Heart left ventricle (tissue), 13 donors: Measurements from ENCODE around the gene CRYBG1.

ENCODE experiments used
- POLR2A ChIP-seq, 2 donors: fragments of 450-650 bp; IDR thresholded peaks; one replicate each; pipeline ENCODE4 v1.6.1; 2017; ENCODE audit warnings: antibody characterized with exemption in 2 of 2, mild to moderate bottlenecking in 2 of 2, moderate library complexity in 2 of 2
- TF ChIP-seq, protein P1 (sequence below), 12 donors: fragments of 200-600 bp; sonication (generic) in 4 of 12; IDR thresholded peaks; one replicate each; pipeline versions ENCODE4 v1.5.0 to v1.8.0; 2018 to 2022; ENCODE audit warnings: antibody characterized with exemption in 12 of 12, mild to moderate bottlenecking in 5 of 12
- donor health status: ischemic (EF 13 %, LVEDD 7.1; RV severe dilation, severe dysfunction).
- donor health status: DM: no; HTN: yes; CAD: no.
- donor health status: DM: no; HTN: no; CAD: no.
- donor health status: ischemic (EF 25% LVEDD 6.9; RV normal size, moderate dysfunction).
- donor health status: ischemic (EF 25% LVEDD 5.7; RV mildly dilated, moderate dysfunction).
- donor health status: ischemic (EF 35%, LVEDD 5.7; RV mildly dilated, moderate dysfunction).
- donor health status: nonischemic (EF 11% LVEDD 7.7; RV severe dilation, severe dysfunction).
- donor health status: DM: yes; HTN: yes; CAD: no.
- donor health status: PGD.
- donor health status: ischemic (EF 29% LVEDD 5.4; RV normal size, mild dysfunction).
- donor health status: nonischemic (EF 23%, LVEDD 6.1; RV moderate dilation, normal function).

DNA sequence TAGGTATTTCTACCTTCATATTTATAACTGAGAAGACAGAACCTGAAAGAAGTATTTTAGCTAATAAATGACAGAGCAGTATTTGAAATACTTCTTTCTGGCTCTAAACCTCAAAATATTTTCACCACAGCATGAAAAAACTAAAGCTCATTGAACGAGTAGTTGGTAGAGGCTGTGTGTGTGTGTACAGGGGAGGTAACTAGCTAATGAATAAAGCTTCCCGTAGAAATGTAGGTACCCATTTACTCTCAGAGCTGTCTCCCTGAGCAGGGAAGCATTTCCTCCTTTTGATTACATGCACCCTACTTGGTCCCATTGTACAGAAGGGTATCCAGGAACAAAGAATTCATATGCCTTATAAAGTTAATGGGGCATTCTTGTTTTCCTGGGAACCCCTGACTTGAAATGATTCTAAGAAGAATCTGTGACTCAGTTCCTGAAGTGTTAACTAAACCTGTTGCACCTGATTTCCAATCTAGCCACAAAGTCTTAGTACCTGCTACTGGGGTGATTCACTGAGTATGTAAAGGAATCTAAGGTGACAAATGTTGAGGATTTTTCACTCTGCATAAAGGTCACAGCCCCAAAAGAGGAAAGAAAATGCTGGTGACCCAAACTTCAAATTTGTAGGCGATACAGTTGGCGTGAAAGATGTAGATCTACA is 12.5 kb downstream of the CRYBG1 start:
- TF ChIP-seq, protein P1, sequence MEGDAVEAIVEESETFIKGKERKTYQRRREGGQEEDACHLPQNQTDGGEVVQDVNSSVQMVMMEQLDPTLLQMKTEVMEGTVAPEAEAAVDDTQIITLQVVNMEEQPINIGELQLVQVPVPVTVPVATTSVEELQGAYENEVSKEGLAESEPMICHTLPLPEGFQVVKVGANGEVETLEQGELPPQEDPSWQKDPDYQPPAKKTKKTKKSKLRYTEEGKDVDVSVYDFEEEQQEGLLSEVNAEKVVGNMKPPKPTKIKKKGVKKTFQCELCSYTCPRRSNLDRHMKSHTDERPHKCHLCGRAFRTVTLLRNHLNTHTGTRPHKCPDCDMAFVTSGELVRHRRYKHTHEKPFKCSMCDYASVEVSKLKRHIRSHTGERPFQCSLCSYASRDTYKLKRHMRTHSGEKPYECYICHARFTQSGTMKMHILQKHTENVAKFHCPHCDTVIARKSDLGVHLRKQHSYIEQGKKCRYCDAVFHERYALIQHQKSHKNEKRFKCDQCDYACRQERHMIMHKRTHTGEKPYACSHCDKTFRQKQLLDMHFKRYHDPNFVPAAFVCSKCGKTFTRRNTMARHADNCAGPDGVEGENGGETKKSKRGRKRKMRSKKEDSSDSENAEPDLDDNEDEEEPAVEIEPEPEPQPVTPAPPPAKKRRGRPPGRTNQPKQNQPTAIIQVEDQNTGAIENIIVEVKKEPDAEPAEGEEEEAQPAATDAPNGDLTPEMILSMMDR (IDR thresholded peaks at IDR 0.05) = no peak
- TF ChIP-seq POLR2A (IDR thresholded peaks at IDR 0.05) = no peak
